HCT116 (cell line): ENCODE measurements around the gene OTOP1. TPM values are rescaled to one million over a fixed set of nuclear protein-coding genes. Genes with fewer than 3 reads are reported as not detected.

Source experiments
- ATAC-seq: fragments of 200-7000 bp; cut with Tn5 transposase; 2 replicates; pipeline ENCODE4 v1.9.1; 2020; ENCODE audit warnings: mild to moderate bottlenecking, moderate library complexity
- BruUV-seq: library from RNA; stranded (reverse); fragments of 400-500 nt; replicated peaks from 2 replicates; lab custom pipeline; 2021; lab: Mats Ljungman, UMichigan
- CTCF ChIA-PET: fragments of 300-600 bp; sonication (Branson Sonifier 250); formaldehyde crosslinking; loops from one replicate; lab custom pipeline; 2021; ENCODE audit warnings: antibody characterized with exemption; lab: Charles Lee
- POLR2A ChIA-PET: fragments of 300-600, 350-600 bp; sonication (Branson Sonifier 250); formaldehyde crosslinking; loops from one replicate; lab custom pipeline; 2021; ENCODE audit warnings: antibody characterized with exemption; lab: Charles Lee
- RAD21 ChIA-PET, 2 experiments: fragments of 300-600 bp; sonication (Branson Sonifier 250); formaldehyde crosslinking; loops; one replicate each; lab custom pipeline; 2023; ENCODE audit warnings: low total read pairs in 2 of 2; ENCODE audit not compliant: uncharacterized antibody in 2 of 2, unreplicated experiment in 2 of 2, low non-redundant PET in 1 of 2; lab: Charles Lee
- DNase-seq: peaks from one replicate; pipeline ENCODE4 v3.0.0-alpha.2; 2010; ENCODE audit warnings: low read depth, low spot score
- H2AFZ ChIP-seq: fragments of 200-600 bp; shearing (Covaris generic), sonication (generic); 2 replicates; pipeline ENCODE4 v1.6.1; 2017; ENCODE audit warnings: low read depth, mixed run types, mixed read lengths, antibody characterized with exemption, low read length; ENCODE audit not compliant: poor library complexity, severe bottlenecking
- H3K27ac ChIP-seq: 2 replicates; pipeline ENCODE4 v1.5.1; 2012; ENCODE audit warnings: low read depth, low read length
- H3K27me3 ChIP-seq: fragments of 200-600 bp; sonication (generic); 2 replicates; pipeline ENCODE4 v1.6.1; 2016; ENCODE audit warnings: mixed run types, low read length, mixed read lengths; ENCODE audit not compliant: insufficient read depth
- H3K36me3 ChIP-seq, 2 experiments: fragments of 200-500 bp in 1 of 2; fragments of 200-600 bp in 1 of 2; sonication (Bioruptor generic) in 1 of 2; sonication (generic) in 1 of 2; 2 replicates each; pipeline versions ENCODE4 v1.5.1 to v1.6.1; 2014 to 2016; ENCODE audit warnings: low read length in 2 of 2, inconsistent platforms in 1 of 2, mixed read lengths in 1 of 2, mixed run types in 1 of 2; ENCODE audit not compliant: insufficient read depth in 2 of 2, control insufficient read depth in 1 of 2
- H3K4me1 ChIP-seq, 2 experiments: fragments of 200-600 bp in 1 of 2; sonication (generic) in 1 of 2; 2 replicates each; pipeline versions ENCODE4 v1.5.1 to v1.6.1; 2012 to 2017; ENCODE audit warnings: low read length in 2 of 2, inconsistent platforms in 1 of 2, mild to moderate bottlenecking in 1 of 2, mixed read lengths in 1 of 2, mixed run types in 1 of 2, moderate library complexity in 1 of 2; ENCODE audit not compliant: insufficient read depth in 2 of 2, control insufficient read depth in 1 of 2
- H3K4me2 ChIP-seq: fragments of 200-600 bp; sonication (generic); 2 replicates; pipeline ENCODE4 v1.6.1; 2017; ENCODE audit warnings: mixed run types, low read length, mixed read lengths
- H3K4me3 ChIP-seq, 2 experiments: fragments of 200-600 bp in 1 of 2; sonication (generic) in 1 of 2; replicated peaks in 1 of 2; 2 replicates each; pipeline ENCODE4 v1.5.1; 2011 to 2016; ENCODE audit warnings: low read length in 2 of 2, control low read depth in 1 of 2, low read depth in 1 of 2, mild to moderate bottlenecking in 1 of 2, mixed read lengths in 1 of 2, mixed run types in 1 of 2
- H3K79me2 ChIP-seq: fragments of 200-600 bp; sonication (generic); 2 replicates; pipeline ENCODE4 v1.6.1; 2017; ENCODE audit warnings: mild to moderate bottlenecking, mixed run types, low read length, moderate library complexity, mixed read lengths; ENCODE audit not compliant: insufficient read depth
- H3K9ac ChIP-seq: fragments of 200-600 bp; sonication (generic); 2 replicates; pipeline ENCODE4 v1.6.1; 2016; ENCODE audit warnings: low read length, mixed read lengths
- H3K9me2 ChIP-seq: fragments of 200-600 bp; sonication (generic), shearing (Covaris generic); 2 replicates; pipeline ENCODE4 v1.6.1; 2017; ENCODE audit warnings: mixed run types, mild to moderate bottlenecking, moderate library complexity; ENCODE audit not compliant: insufficient read depth
- H3K9me3 ChIP-seq, 2 experiments: fragments of 200-500 bp in 1 of 2; fragments of 200-600 bp in 1 of 2; sonication (Bioruptor generic) in 1 of 2; sonication (generic) in 1 of 2; 2 replicates each; pipeline ENCODE4 v1.6.1; 2014 to 2017; ENCODE audit warnings: low read length in 2 of 2, mixed read lengths in 2 of 2, inconsistent platforms in 1 of 2, low read depth in 1 of 2, mild to moderate bottlenecking in 1 of 2, mixed run types in 1 of 2, moderate library complexity in 1 of 2; ENCODE audit not compliant: control insufficient read depth in 1 of 2, insufficient read depth in 1 of 2
- H4K20me1 ChIP-seq: fragments of 200-600 bp; sonication (generic), shearing (Covaris generic); 2 replicates; pipeline ENCODE4 v1.6.1; 2017; ENCODE audit warnings: mixed run types, mild to moderate bottlenecking, moderate library complexity; ENCODE audit not compliant: insufficient read depth
- CBX3 ChIP-seq: IDR thresholded peaks from 2 replicates; pipeline ENCODE4 v1.6.1; 2012; ENCODE audit warnings: low read depth
- CEBPB ChIP-seq: IDR thresholded peaks from 2 replicates; pipeline ENCODE4 v1.6.1; 2012; ENCODE audit warnings: low read depth
- ELF1 ChIP-seq: IDR thresholded peaks from 2 replicates; pipeline ENCODE4 v1.6.1; 2012; ENCODE audit warnings: low read depth, borderline replicate concordance
- EZH2 ChIP-seq: fragments of 200-600 bp; sonication (generic); IDR thresholded peaks from 2 replicates; pipeline ENCODE4 v1.6.1; 2017; ENCODE audit warnings: antibody characterized with exemption, mixed run types
- POLR2A ChIP-seq: IDR thresholded peaks from 2 replicates; pipeline ENCODE4 v1.7.0; 2011; ENCODE audit warnings: borderline replicate concordance; ENCODE audit not compliant: insufficient read depth, insufficient read length; ENCODE audit errors: extremely low read depth
- SP1 ChIP-seq: IDR thresholded peaks from 2 replicates; pipeline ENCODE4 v1.6.1; 2012; ENCODE audit warnings: low read depth
- ZFX ChIP-seq: fragments of 450-650 bp; IDR thresholded peaks from 2 replicates; pipeline ENCODE4 v1.6.1; 2017
- intact Hi-C: fragments of 100-400 bp; cut with micrococcal nuclease; formaldehyde crosslinking; loops from 2 replicates; pipeline ENCODE4 v1.10.0; 2022
- total RNA-seq: library from RNA; stranded (reverse); gene quantifications from one replicate; pipeline ENCODE4 v1.2.1, GENCODE V29; 2021; ENCODE audit not compliant: unreplicated experiment
- TF ChIP-seq, protein P1 (sequence below): IDR thresholded peaks from 2 replicates; pipeline ENCODE4 v1.6.1; 2011; ENCODE audit warnings: mild to moderate bottlenecking, low read length, moderate library complexity; ENCODE audit not compliant: insufficient replicate concordance; ENCODE audit errors: extremely low read depth
- TF ChIP-seq, protein P2 (sequence below), 3 experiments: fragments of 200-600 bp in 1 of 3; sonication (generic) in 1 of 3; IDR thresholded peaks in 2 of 3; conservative IDR thresholded peaks in 1 of 3; 2 replicates each; pipeline ENCODE4 v1.5.1; 2012 to 2017; ENCODE audit warnings: low read depth in 2 of 3, low read length in 2 of 3, antibody characterized with exemption in 1 of 3, borderline replicate concordance in 1 of 3, control low read depth in 1 of 3, mild to moderate bottlenecking in 1 of 3, mixed read lengths in 1 of 3, mixed run types in 1 of 3, moderate library complexity in 1 of 3; ENCODE audit not compliant: insufficient read depth in 1 of 3
- TF ChIP-seq, protein P3 (sequence below): IDR thresholded peaks from 2 replicates; pipeline ENCODE4 v1.6.1; 2012
- TF ChIP-seq, protein P4 (sequence below): IDR thresholded peaks from 2 replicates; pipeline ENCODE4 v1.6.1; 2012

The OTOP1 gene
- total RNA-seq, 1 experiment from 2014 or later = not detected

DNA sequence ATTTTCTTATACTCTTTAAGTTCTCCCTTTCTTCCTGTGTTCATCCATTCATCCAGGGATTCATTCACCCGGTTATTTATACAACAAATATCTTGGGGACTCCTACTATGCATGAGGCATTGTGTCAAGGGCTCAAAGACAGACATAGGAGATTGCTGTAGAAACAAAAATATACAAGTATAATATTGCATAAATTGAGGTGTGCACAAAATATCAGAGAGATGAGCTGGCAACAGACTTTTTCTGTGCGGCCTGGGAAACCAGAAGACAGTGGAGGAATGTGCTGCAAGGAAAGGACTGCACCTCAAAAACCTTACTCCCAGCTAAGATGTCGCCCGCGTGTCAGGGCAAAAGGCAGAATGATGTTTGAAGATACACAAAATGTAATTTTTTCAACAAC, 9.6 kb downstream of the OTOP1 start:
- ATAC-seq = no peak
- Histone ChIP-seq H3K4me3 (no peak overlapping the region), H2AFZ (no peak overlapping the region), H3K79me2 (no peaks in the 10 kb centered on the region), H3K36me3 (no peaks in the 10 kb centered on the region), H3K27ac (no peak overlapping the region)
- ChIA-PET RAD21 (no interaction called here), POLR2A (no interaction called here)
- TF ChIP-seq, protein P1, sequence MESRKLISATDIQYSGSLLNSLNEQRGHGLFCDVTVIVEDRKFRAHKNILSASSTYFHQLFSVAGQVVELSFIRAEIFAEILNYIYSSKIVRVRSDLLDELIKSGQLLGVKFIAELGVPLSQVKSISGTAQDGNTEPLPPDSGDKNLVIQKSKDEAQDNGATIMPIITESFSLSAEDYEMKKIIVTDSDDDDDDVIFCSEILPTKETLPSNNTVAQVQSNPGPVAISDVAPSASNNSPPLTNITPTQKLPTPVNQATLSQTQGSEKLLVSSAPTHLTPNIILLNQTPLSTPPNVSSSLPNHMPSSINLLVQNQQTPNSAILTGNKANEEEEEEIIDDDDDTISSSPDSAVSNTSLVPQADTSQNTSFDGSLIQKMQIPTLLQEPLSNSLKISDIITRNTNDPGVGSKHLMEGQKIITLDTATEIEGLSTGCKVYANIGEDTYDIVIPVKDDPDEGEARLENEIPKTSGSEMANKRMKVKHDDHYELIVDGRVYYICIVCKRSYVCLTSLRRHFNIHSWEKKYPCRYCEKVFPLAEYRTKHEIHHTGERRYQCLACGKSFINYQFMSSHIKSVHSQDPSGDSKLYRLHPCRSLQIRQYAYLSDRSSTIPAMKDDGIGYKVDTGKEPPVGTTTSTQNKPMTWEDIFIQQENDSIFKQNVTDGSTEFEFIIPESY = no peak
- TF ChIP-seq POLR2A = no peak
- TF ChIP-seq, protein P2, sequence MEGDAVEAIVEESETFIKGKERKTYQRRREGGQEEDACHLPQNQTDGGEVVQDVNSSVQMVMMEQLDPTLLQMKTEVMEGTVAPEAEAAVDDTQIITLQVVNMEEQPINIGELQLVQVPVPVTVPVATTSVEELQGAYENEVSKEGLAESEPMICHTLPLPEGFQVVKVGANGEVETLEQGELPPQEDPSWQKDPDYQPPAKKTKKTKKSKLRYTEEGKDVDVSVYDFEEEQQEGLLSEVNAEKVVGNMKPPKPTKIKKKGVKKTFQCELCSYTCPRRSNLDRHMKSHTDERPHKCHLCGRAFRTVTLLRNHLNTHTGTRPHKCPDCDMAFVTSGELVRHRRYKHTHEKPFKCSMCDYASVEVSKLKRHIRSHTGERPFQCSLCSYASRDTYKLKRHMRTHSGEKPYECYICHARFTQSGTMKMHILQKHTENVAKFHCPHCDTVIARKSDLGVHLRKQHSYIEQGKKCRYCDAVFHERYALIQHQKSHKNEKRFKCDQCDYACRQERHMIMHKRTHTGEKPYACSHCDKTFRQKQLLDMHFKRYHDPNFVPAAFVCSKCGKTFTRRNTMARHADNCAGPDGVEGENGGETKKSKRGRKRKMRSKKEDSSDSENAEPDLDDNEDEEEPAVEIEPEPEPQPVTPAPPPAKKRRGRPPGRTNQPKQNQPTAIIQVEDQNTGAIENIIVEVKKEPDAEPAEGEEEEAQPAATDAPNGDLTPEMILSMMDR (IDR thresholded peaks at IDR 0.05 in 2 of 3, conservative IDR thresholded peaks at IDR 0.05 in 1 of 3; ENCODE audit: borderline replicate concordance in 1 of 3, insufficient read depth in 1 of 3, low read depth in 2 of 3, low read length in 2 of 3) = no peak
- TF ChIP-seq, protein P3, sequence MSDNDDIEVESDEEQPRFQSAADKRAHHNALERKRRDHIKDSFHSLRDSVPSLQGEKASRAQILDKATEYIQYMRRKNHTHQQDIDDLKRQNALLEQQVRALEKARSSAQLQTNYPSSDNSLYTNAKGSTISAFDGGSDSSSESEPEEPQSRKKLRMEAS = no peak
- TF ChIP-seq CEBPB = no peak
- TF ChIP-seq, protein P4, sequence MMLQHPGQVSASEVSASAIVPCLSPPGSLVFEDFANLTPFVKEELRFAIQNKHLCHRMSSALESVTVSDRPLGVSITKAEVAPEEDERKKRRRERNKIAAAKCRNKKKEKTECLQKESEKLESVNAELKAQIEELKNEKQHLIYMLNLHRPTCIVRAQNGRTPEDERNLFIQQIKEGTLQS = no peak
- no peak for TF ChIP-seq SP1
- TF ChIP-seq ZFX = no peak
- TF ChIP-seq CBX3 = no peak
- TF ChIP-seq ELF1 = no peak
- TF ChIP-seq EZH2 = no peak
- TF ChIP-seq, all 23 proteins: peak for 0
- CTCF ChIA-PET = no interaction called here
- Histone ChIP-seq H3K4me1 (peaks cover 0 to 14% of the 10 kb centered on the region in 2 experiments; a peak in 2 of 4 replicates), H3K27me3 (no peaks in the 10 kb centered on the region), H3K9ac (no peak overlapping the region), H3K4me2 (no peak overlapping the region; the same call in 1 of the 2 replicates), H3K9me3 (no peaks in the 10 kb centered on the region), H3K9me2 (no peaks in the 10 kb centered on the region), H4K20me1 (no peaks in the 10 kb centered on the region)
- no peak for DNase-seq
- intact Hi-C loops = no loop called here
- BruUV-seq = no TSS peak
